Transverse colon (tissue), 4 donors: Measurements from ENCODE around the gene SLC39A11. TPM values are rescaled to one million over a fixed set of nuclear protein-coding genes. Genes with fewer than 3 reads are reported as not detected.

Experiments
- DNase-seq: peaks from one replicate; pipeline ENCODE4 v3.0.0-alpha.2; 2019
- H3K27ac ChIP-seq, 4 donors: fragments of 200-600 bp; sonication (generic); 2 replicates each; pipeline ENCODE4 v1.5.1; 2016 to 2018; ENCODE audit warnings: inconsistent platforms in 4 of 4
- H3K27me3 ChIP-seq: fragments of 200-600 bp; sonication (generic); 2 replicates; pipeline ENCODE4 v1.5.1; 2017; ENCODE audit warnings: inconsistent platforms
- H3K36me3 ChIP-seq, 4 donors: fragments of 200-600 bp; sonication (generic); 2 replicates each; pipeline ENCODE4 v1.5.1; 2017 to 2019; ENCODE audit warnings: inconsistent platforms in 4 of 4
- H3K4me1 ChIP-seq, 4 donors: fragments of 200-600 bp; sonication (generic); 2 replicates each; pipeline ENCODE4 v1.5.1; 2017 to 2020; ENCODE audit warnings: inconsistent platforms in 4 of 4
- H3K4me3 ChIP-seq, 4 donors: fragments of 200-600 bp; sonication (generic); 1 replicate in 1 of 4; 2 replicates in 3 of 4; pipeline versions ENCODE4 v1.5.1 to v1.6.1; 2017 to 2019; ENCODE audit warnings: inconsistent platforms in 4 of 4
- H3K9me3 ChIP-seq, 2 donors: fragments of 200-600 bp; sonication (generic); 2 replicates each; pipeline ENCODE4 v1.5.1; 2017 to 2019; ENCODE audit warnings: inconsistent platforms in 2 of 2
- EP300 ChIP-seq: sonication (generic); formaldehyde crosslinking; IDR thresholded peaks from one replicate; pipeline ENCODE4 v1.6.1; 2017; ENCODE audit warnings: antibody characterized with exemption, low read depth
- POLR2A ChIP-seq: fragments of 450-650 bp; IDR thresholded peaks from one replicate; pipeline ENCODE4 v1.6.1; 2016; ENCODE audit warnings: antibody characterized with exemption, mild to moderate bottlenecking, moderate library complexity
- POLR2AphosphoS5 ChIP-seq, 3 donors: sonication (generic); formaldehyde crosslinking; IDR thresholded peaks; one replicate each; pipeline ENCODE4 v1.6.1; 2016; ENCODE audit warnings: antibody characterized with exemption in 3 of 3
- WGBS, 2 donors: methylation state at CpG; one replicate each; pipeline ENCODE4 v1.1.5; 2018; ENCODE audit warnings: low coverage in 1 of 2; 5-methylcytosine and 5-hydroxymethylcytosine counted together
- in situ Hi-C, 4 donors: fragments of 200-750 bp; cut with MboI; loops; one replicate each; pipeline versions ENCODE4 v1.15.0 to v1.15.1; 2017; ENCODE audit warnings: low sequenced_read_pairs in 3 of 4, low pct_ligation_motif_present in 1 of 4, low pct_unique_long_range_greater_than_20kb in 1 of 4
- intact Hi-C: fragments of 100-400 bp; cut with DNase I; formaldehyde crosslinking; loops from one replicate; pipeline ENCODE4 v1.15.1; 2023; ENCODE audit warnings: low total_unique reads
- total RNA-seq, 4 donors: library from RNA; depleted of rRNA; stranded (reverse); fragments of >200 nt; gene quantifications; one replicate each; pipeline ENCODE4 v1.1.0, GENCODE V29; 2016
- TF ChIP-seq, protein P1 (sequence below), 5 experiments: fragments of 200-600 bp in 3 of 5; fragments of 450-650 bp in 2 of 5; sonication (generic) in 3 of 5; IDR thresholded peaks; 1 replicate in 2 of 5; 2 replicates in 3 of 5; pipeline ENCODE4 v1.5.1; 2016 to 2017; ENCODE audit warnings: antibody characterized with exemption in 5 of 5, inconsistent platforms in 3 of 5, mild to moderate bottlenecking in 2 of 5, moderate library complexity in 1 of 5

The SLC39A11 gene
- total RNA-seq, 4 donors from 2014 or later: 20.7 to 49.7 (median 33.3) TPM

DNA sequence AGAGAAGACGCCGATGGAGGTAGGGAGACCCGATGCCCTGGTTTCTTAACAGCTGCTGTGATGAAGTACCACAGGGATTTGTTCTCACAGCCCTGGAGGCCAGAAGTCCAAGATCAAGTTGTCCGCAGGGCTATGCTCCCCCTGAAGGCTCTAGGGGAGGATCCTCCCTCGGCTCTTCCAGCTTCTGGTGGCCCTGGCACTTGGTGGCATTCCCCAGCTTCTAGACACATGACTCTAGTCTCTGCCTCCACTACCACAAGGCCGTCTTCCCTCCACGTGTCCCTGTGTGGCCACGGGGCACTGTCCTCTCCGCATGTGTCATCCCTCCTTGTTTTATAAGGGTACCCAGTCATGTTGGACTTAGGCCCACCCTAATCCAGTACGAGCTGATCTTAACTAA lies 375.2 kb downstream of the SLC39A11 start:
- in situ Hi-C loops: no loop called here
- 89 to 93% methylated on average over 3 to 10 of the region's 10 CpGs for WGBS, 2 donors
- Histone ChIP-seq H3K36me3 (no peaks in the 10 kb centered on the region), H3K9me3 (no peaks in the 10 kb centered on the region), H3K4me1 (peaks cover 0 to 3% (median 0%) of the 10 kb centered on the region in 4 donors), H3K27me3 (no peaks in the 10 kb centered on the region), H3K4me3 (no peak overlapping the region), H3K27ac (no peak overlapping the region)
- intact Hi-C loops: no loop called here
- no peak for DNase-seq
- TF ChIP-seq POLR2AphosphoS5 (IDR thresholded peaks at IDR 0.05) (no peak), POLR2A (no peak), EP300 (no peak)
- TF ChIP-seq, protein P1, sequence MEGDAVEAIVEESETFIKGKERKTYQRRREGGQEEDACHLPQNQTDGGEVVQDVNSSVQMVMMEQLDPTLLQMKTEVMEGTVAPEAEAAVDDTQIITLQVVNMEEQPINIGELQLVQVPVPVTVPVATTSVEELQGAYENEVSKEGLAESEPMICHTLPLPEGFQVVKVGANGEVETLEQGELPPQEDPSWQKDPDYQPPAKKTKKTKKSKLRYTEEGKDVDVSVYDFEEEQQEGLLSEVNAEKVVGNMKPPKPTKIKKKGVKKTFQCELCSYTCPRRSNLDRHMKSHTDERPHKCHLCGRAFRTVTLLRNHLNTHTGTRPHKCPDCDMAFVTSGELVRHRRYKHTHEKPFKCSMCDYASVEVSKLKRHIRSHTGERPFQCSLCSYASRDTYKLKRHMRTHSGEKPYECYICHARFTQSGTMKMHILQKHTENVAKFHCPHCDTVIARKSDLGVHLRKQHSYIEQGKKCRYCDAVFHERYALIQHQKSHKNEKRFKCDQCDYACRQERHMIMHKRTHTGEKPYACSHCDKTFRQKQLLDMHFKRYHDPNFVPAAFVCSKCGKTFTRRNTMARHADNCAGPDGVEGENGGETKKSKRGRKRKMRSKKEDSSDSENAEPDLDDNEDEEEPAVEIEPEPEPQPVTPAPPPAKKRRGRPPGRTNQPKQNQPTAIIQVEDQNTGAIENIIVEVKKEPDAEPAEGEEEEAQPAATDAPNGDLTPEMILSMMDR (IDR thresholded peaks at IDR 0.05): no peak

DNA sequence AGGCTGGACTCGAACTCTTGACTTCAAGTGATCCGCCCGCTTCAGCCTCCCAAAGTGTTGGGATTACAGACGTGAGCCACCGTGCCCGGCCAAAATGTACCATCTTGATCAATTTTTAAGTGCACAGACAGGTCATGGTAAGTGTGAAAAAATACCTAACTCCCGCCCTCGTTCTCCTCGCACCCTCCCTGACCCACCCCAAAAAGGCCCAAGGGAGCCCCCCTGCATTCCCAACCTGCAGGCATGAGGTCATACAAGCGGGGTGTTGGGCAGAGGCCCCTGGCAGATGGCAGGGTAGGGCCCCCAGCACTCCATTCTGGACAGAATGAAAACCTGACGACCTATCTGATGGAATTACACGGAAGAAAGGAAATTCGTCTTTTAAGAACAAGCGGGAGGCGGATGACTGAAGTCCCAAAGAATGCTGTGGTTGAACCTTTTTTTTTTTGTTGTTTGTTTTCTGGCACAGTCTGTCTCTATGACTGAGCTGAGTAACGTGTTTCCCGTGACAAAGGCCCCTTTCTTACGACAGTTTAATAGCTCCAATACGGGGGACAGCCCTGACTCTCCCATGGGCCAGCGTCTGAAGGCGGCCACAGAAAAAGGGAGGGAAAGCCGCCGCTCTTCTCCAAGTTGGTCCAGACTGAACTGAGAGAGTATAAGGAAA lies 376.4 kb downstream of the SLC39A11 start:
- in situ Hi-C loops: no loop called here
- Histone ChIP-seq H3K9me3 (peaks cover 0 to 4% of the 10 kb centered on the region in 2 donors), H3K36me3 (no peaks in the 10 kb centered on the region), H3K27ac (no peak overlapping the region), H3K4me1 (peaks cover 0 to 3% (median 0%) of the 10 kb centered on the region in 4 donors), H3K27me3 (no peaks in the 10 kb centered on the region), H3K4me3 (no peak overlapping the region)
- intact Hi-C loops: no loop called here
- WGBS, 2 donors: 81 to 93% methylated on average over 13 to 23 of the region's 23 CpGs
- no peak for DNase-seq
- TF ChIP-seq POLR2AphosphoS5 (IDR thresholded peaks at IDR 0.05) (no peak), EP300 (no peak)

DNA sequence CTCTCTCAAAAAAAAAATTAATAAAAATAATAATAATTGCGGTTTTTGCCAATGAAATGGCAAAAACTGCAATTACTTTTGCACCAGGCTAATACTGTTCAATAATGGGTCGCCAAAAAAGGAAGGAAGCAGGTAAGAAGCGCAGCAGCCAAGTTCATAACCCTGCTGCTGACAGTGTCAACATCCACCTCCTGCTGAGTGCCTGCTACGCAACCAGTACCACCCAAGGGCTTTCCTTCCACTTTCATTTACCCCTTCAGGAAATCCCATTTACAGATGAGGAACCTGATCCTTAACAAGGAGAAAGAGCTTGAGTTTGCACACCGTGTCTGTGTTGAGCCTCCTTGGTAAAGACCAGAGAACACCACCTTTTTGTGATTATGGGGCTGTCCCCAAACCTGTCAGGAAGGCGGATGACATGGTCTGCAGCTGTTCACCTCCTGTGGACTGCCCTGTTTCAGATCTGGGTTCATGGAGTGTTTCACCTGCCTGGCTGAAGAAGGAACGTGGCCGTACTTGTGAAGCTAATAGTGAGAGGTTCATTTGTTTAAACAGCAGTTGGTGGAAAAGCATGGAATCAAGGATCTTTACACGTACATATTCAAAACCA lies 378.0 kb downstream of the SLC39A11 start:
- in situ Hi-C loops (no loop called here), intact Hi-C loops (no loop called here)
- Histone ChIP-seq H3K4me3 (no peak overlapping the region), H3K27me3 (no peaks in the 10 kb centered on the region), H3K36me3 (no peaks in the 10 kb centered on the region), H3K27ac (no peak overlapping the region), H3K9me3 (peaks cover 0 to 8% of the 10 kb centered on the region in 2 donors), H3K4me1 (peaks cover 0 to under 1% (median 0%) of the 10 kb centered on the region in 4 donors)
- 88 to 91% methylated on average over 4 to 9 of the region's 9 CpGs for WGBS, 2 donors
- no peak for DNase-seq
- no peak for TF ChIP-seq POLR2A
- TF ChIP-seq POLR2AphosphoS5 (IDR thresholded peaks at IDR 0.05): no peak
- TF ChIP-seq EP300: no peak
- TF ChIP-seq, protein P1 (IDR thresholded peaks at IDR 0.05): no peak

DNA sequence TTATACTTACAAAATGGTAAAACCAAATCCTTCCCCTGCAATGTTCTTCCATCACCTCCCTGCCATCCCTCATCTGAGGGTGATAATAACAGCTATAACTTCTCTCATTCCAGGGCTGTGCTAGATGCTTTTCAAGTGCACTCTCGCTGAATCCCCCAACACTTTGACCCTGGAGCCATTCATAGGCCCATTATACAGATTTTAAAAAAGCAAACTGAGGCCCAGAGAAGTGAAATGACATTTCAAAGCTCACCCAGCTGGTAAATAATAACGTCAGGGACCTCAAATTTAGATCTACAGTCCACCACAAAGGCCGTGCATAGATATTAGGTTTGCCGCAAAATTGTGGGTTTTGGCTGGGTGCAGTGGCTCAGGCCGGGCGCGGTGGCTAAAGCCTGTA lies 378.8 kb downstream of the SLC39A11 start:
- TF ChIP-seq POLR2A (no peak), EP300 (no peak), POLR2AphosphoS5 (IDR thresholded peaks at IDR 0.05) (no peak)
- TF ChIP-seq, protein P1 (IDR thresholded peaks at IDR 0.05): no peak
- in situ Hi-C loops (no loop called here), intact Hi-C loops (no loop called here)
- H3K36me3 ChIP-seq: no peaks in the 10 kb centered on the region
- no peak overlapping the region for H3K4me3 ChIP-seq
- H3K27me3 ChIP-seq: no peaks in the 10 kb centered on the region
- H3K4me1 ChIP-seq: no peaks in the 10 kb centered on the region
- 83 to 98% methylated on average over 1 to 7 of the region's 7 CpGs for WGBS, 2 donors
- DNase-seq: no peak
- peaks cover 0 to 8% of the 10 kb centered on the region in 2 donors for H3K9me3 ChIP-seq
- no peak overlapping the region for H3K27ac ChIP-seq
